Stimulated activated CD4-positive, alpha-beta T cell treated with anti-CD3 and anti-CD28 coated beads, Interleukin-15, amount 100 ng/mL, for 1 hour (primary cell): ENCODE data around the gene TRHDE.
"Not testable (repeated sequence)": the region's sequence is repeated elsewhere in the genome, so short reads cannot be mapped to it uniquely, and the experiment has no call there.

Source experiments
- DNase-seq, 2 donors: peaks; one replicate each; pipeline ENCODE4 v3.0.0-alpha.2; 2020; ENCODE audit warnings: low read depth in 1 of 2, low spot score in 1 of 2

TRHDE gene

DNA sequence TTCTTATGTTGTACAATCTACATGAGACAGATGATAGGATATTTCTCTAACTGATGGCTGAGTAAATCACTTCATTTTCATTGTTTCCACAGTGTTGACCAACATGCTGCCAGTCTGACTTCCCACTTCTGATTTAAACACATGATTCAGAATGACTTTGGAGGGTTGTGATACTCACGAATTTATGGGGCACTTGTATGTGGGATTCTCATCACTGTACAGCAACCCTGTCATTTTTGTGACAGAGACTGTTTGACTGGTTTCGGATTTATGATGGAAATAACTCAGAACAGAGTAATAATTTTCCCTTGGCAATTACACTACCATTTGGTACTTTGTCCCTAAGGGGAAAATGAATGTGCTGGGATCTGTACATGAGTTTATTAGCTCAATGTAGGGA is 333.8 kb downstream of the TRHDE start:
- no peak for DNase-seq

DNA sequence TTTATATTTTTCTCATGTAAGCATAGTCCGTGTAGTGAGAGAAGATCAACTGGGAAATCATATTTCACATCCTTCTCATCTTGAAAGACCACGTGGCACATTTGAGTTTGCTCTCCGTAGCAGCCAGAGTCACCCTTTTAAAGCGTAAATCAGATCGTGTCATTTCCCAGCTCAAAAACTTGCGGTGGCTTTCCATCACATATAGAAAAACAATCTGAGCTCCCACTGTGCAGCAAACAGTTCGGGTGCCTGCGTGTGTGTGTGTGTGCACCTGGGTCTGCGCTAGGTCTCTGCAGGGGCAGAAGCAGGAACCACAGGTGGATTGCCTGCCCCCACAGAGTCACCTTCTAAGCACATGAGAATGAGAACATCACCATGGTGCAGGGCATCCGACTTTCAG is 338.2 kb downstream of the TRHDE start:
- no peak for DNase-seq

DNA sequence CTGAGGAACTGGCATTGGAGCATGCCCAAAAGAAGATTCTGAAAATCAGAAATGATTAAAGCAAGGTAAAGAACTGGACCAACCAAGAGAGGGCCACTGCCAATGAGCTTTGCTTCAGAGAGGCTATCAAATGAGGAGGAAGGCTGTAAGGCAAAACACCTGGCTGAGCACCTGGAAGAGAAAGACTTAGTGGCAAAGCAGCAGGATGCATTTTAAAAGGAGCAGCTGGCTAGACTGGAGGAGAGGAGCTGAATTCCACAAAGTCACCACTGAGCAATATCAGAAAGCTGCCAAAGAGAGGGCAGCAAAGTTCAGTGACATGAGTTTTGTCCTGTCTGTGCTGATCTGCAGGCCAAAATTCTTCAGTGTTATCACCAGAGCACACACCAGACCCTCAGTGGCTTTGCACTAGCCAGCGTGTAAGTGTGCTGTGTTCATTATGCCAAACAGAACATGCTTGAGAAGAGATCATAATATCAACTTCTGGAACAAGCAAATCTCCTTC is 338.7 kb downstream of the TRHDE start:
- no peak for DNase-seq

DNA sequence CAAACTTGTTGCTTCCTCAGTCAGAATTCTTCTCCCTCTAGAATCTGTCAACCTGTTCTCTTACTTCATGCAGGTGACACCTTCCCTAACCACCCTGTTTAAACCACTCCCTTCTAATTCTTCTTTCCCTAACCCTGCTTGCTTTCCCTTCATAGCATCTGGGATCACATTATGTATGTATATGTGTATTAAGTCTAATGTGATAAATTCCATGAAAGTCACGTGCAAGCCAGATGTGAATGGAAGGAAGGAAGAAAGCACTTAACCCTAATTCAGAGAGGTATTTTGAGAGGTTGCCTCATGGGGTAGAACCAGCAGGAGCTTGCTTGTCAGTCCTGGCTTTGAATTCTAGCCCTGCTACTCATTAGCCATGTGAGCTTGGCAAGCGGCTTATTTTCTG is 340.0 kb downstream of the TRHDE start:
- DNase-seq, result no peak

DNA sequence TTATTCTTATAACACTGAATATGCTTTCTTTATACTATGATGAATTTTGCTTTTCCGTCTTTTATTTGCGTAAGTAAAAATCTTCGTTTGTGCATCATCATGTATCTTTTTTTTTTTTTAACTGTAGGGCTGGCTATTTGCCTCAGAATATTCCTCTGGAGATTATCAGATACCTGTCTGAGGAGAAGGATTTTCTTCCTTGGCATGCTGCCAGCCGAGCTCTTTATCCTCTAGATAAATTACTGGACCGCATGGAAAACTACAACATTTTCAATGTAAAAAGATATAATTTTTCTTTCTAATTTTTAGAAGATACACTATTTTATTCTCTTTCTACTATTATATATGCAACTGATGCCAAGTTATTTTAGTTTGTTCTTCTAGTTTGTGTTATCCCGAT is 346.6 kb downstream of the TRHDE start:
- DNase-seq, result no peak

DNA sequence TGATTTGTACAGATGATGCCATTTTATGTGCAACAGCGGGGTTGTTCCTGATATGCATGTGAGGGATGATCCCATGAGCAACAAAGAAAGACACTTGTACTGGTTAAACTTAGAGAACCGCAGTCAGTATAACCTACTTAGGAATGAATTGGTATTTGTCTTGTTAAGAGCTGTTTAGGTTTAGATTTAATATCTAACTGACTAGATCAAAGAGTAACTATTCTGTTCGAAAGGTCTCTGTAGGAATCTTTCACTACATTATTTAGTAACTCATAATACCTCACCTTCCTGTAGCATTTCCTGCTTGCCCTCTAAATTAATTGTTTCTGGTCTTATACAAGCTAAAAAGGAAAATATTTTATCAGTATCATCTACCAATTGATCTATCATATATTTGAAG is 350.4 kb downstream of the TRHDE start:
- no peak for DNase-seq

DNA sequence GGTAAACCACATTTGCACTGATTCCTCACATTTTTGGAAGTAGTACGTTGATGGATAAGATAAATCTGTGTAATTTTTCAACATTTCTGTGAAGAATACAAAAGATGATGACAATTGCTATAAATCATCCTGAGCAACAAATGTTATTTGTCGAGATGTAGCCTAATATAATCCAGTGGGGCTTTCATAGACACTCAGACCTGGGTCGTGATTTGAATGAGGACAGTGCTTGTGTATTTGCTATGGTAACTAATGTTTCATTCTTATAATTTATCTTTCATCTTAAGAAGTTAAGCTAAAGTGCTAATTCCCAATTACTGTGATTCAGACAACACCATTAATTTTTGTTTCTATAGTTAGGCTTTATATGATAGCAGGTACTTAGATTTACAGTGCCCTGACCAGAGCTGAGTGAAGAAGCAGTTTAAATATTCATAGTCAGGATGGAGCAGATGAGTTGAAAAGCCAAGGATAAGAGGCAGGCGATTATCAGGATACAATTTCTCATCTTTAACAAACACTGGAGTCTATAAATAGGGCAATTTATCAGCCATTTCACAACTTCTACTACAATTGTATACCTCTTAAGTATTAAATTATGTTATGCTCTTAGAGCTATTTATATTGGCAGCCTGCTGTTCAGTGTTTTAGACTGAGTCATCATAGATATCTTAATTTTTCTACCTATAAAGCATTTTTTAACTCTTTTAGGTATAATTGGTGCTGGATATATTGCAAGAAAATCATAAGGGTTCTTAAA is 359.9 kb downstream of the TRHDE start:
- no peak for DNase-seq

DNA sequence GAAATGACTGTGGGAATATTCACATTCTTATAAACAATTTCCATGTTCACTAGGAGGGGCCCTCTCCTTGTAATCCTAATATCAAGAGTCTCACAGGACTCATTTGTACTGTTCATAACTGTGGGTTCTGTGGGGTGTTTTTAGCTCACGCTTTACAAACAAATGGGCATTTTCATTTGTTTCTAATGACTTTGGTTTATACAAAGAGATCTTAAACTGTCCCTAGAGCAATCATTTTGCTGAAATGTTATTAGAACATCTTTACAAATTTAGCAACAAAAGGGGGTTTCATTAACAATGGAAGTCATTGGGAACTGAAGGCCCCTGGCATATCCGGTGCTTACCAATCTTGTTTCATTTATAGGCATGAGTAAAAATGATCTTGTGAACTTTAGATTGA is 370.5 kb downstream of the TRHDE start:
- no peak for DNase-seq

DNA sequence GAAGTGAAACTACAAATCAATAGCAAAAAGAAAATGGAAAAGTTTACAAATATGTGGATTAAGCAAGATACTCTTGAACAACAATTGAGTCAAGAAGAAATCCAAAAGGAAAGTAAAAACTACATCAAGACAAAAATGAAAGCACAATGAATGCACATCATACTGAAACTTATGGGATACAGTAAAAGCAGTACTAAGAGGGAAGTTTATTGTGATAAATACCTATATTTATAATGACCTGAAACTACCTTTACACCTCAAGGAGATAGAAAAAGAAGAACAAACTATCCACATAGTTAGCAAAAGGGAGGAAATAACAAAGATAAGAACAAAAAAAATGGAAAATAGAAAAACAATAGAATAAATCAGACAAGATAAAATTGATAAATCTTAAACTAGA is 375.0 kb downstream of the TRHDE start:
- DNase-seq, result no peak

DNA sequence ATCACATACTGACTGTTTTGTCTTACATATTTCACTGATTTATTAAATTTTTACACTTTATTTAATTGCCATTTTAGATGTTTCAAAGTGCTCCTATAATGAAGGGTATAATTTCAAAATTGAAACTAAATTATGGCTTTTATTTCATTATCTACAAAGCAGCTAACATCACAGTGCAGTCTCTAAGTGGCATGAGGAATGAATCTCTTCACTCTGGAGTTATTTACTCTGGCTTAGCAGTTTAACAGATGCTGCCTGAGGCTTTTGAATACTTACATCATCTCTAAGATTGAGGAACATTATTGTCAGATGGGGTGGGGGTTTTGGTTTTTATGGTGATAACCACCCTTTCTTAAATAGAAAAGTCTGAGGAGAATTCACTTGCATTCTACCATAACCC is 386.4 kb downstream of the TRHDE start:
- no peak for DNase-seq

DNA sequence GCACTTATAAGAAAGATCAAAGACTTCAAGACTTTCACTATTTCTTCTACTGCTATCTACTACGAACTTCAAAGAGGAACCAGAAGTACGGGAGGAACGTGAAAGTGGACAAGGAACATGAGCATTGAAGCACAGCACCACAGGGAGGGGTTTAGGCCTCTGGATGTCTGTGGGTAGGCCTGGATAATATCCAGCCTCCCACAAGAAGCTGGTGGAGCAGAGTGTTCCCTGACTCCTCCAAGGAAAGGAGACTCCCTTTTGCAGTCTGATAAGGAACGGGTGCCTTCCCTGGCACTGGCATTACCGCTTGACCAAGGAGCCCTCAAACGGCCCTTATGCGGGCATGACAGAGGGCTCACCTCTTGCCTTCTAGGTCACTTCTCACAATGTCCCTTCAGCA is 388.0 kb downstream of the TRHDE start:
- DNase-seq, result not testable (repeated sequence)

DNA sequence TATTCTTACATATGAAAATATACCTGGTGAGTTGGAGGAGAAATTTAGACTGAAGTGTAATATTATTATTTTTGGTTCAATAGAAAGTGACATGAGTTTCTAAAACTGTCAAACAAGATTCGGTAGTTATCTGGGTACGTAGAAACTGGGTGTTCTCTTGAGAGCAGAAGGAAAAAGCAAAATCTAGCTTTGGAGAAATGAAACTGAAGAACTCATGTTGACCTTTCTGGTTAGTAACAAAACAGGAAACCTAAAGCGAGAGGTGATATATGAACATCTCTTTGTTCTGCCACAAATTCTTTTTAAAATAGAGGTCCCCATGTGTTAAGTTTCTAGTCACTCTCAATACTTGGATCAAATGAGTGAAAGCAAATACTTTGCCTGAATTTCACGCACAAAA is 401.7 kb downstream of the TRHDE start:
- DNase-seq, result no peak

DNA sequence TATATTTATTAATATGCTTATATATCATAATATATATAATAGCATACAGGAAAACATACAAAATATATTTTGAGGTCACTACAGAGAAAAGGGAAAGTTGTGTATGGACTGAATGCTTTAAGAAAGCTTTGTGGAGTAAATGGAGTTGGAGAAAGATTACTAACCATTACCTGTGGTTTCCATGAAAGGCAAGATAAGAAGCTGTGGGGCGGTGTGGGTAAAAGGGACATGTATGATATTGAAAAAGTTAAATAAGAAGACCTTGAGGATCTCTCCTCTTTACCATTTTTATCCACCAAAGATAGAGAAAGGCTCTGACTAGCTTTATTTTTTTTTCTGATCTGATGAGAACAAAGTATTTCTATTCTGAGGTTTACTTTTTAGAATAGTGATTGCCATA is 404.4 kb downstream of the TRHDE start:
- DNase-seq, result no peak

DNA sequence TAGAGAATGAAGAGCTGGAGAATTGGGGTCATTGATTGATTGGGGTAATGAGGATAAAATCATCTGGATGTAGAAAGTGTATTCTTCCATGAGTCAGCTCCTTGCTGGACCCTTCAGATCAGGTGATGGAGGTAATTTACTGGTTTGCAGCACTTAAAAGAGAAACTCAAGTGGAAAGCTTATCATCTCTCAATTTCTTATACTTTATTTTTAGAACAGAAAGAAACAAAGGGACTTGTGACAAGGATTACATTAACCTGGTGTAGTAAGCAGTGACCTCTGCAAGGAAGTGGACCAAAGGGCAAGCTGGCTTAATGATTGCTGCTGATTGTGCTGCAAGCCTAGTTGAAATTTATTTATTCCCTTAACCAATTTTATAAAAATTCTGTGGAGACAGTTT is 405.0 kb downstream of the TRHDE start:
- DNase-seq, result no peak

DNA sequence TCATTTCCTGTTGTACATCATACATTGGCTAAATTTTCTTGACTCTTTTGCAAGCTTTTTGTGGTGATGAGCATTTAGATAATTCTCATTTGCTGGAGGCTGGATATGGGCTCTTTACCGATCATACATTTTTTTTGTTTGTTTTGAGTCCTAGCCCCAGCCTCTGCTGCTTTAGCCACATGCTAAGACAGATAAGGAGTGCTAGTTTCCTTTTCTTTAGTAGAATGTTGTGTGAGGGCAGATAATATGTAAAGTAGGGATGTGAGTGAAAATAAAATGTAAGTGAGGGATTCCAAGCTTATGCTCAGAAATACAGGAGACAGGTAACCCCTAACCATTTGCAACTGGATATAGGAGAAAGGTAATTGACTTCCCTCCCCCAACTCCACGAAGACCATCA is 405.7 kb downstream of the TRHDE start:
- DNase-seq, result no peak

DNA sequence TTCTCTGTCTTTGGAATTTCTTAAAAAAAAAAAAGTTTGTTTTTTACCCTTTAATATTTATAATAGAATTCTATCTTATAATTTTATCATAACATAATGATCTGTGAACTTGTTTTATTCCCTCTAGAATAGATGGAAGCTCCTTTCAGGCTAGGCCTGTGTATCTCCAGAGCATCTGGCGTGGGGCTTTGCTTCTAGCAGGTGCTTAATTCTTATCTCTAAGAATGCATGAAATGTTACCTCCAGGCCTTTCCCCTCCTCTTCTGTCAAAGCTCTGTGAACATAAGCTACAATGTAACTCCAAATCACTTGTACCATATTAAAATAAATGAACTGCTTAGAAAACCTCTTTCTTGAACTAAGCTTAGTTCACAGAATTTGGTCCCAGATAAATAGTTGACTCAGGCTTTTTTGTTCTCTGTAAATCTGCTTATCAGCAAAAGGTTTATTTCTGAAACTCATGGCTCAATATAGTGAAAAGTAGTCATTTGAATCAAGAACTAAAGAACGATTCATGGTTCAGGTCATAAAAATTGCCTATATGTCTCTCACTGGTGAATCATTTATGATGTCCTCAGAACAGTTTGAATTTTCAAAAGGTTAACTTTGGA is 407.1 kb downstream of the TRHDE start:
- no peak for DNase-seq

DNA sequence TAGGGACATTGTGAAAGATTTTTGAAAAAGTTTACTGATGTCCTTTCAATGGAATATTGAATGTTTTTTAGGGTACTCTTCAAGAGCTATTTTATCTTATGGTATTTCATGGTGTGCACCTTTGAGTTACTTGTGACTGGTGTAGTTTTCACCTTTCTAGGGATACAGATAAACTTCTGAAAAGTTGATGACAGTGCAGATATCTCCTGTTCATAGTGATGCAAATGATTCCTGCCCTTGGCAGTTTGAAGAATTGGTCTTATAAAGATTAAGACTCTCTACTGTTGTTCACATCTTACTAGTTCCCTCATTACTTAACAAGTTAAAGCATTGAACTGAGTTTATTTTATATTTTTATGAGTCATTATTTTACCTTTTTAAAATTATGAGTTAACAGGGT is 408.9 kb downstream of the TRHDE start:
- no peak for DNase-seq

DNA sequence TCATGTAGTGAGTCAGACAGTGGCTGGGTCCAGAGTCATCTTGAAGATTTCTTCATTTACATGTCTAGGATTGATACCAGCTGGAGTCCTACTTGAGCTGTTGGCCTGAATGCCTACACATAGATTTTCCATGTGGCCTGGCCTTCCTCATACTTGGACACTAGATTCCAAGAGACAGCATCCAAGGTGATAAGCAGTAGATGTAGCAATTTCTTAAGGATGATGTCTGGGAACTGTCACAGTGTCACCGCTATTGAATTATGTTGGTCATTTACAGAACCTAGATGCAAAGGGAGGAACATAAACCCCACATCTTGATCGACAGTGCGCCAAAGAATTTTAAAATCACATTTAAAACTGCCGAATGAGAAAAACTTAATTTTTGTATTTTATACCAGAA is 412.3 kb downstream of the TRHDE start:
- DNase-seq, result no peak

DNA sequence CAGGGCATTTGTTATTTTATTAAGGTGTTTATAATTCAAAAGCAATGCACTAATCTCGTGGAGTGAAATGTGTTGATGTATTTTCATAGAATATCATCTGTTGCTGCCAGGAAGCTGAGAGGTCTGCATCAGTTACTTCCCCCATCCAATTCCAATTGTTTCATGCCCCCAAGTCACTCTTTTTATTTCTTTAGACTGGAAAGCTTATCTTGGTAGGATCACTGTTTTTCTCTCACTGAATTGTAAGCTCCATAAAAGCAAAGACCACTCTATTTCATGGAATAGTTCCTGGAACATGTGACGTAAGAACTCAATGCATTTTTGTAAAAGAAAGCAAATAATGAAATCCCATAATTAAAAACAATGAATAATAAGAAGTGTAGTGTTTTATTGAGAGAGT is 420.2 kb downstream of the TRHDE start:
- no peak for DNase-seq

DNA sequence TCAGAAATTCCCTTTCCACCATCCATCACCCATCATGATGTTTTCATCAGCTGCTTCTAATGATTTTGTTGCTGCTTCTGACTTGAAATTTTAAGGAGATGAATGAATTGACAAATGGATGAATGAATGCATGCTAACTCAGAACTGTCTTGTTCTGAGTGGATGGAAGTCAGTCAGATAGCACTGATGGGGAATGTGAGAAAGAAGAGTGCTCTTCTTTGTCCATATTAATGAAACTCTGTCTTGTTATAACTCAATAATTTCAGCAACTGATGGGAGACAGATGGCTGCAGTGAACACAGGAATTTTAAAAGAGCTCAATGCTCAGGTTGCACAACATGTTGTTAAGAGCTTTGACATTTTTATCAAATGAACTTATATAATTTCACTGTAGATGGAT is 422.0 kb downstream of the TRHDE start:
- no peak for DNase-seq

DNA sequence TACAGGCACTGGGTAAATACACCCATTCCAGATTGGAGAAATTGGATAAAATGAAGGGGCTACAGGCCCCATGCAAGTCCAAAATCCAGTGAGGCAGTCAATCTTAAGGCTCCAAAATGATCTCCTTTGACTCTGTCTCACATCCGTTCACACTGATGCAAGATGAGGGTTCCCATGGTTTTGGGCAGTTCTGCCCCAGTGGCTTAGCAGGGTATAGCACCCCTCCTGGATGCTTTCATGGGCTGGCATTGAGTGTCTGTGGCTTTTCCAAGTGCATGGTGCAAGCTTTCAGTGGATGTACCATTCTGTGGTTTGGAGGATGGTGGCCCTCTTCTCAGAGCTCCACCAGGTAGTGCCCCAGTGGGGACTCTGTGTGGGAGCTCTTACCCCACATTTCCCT is 427.2 kb downstream of the TRHDE start:
- DNase-seq, result no peak

DNA sequence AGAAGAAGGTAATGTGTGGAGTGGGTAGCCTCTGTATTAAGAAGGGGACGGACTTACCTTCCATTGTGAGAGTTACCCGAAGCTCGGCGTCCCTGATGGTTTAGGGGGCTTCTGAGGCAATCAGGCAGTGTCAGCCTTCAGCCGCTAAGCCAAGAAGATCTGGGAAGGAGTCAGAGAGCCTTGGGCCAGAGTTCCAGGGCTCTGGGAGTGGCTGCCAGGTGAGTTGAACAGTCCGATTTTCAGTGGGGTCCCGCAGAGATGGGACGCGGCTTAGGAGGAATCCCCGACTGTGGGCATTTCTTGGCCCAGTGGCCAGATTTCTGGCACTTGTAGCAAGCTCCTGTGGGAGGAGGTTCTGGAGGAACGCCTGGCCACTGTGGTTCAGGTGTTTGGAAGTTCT is 439.9 kb downstream of the TRHDE start:
- DNase-seq, result not testable (repeated sequence)

DNA sequence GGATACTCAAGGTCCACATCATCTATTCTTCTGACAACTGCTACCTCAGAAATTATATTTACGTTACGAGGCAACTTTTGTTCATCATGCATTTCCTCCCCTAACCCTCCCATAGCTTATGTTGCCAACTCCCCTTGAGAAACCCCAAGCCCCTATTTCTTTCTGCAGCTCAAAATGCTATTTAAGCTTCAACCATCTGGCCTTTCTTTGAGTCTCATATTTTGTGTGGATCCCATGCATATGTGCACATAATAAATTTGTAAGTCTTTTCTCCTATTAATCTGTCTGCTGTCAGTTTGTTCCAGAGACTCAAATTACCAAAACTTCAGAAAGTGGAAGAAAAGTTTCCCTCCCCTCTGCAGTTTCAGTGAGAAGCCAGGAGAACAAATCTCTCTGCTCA is 444.1 kb downstream of the TRHDE start:
- no peak for DNase-seq
